HG03439 (cell line): Measurements from ENCODE around the gene PTPRT.

Source experiments
- ATAC-seq: cut with Tn5 transposase; IDR thresholded peaks from one replicate; pipeline ENCODE4 v1.9.1; 2021; ENCODE audit warnings: mild to moderate bottlenecking, moderate library complexity; ENCODE audit not compliant: unreplicated experiment

PTPRT gene

DNA sequence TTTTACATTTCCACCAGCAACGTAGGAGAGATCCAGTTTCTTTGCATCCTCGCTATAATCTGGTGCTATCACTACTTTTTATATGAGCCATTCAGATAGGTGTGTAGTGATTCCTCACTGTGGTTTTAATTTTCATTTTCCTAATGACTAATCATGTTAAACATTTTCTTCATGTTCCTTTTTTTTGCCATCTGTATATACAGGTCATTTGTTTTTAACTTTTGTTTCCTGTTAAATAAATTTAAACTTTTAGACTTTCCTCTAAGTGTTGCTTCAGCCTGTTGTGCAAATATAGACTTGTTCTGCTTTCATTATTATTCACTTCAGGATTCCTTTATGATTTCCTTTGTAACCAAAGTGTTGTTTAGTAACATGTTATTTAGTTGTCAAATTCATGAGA, 697.4 kb downstream of the PTPRT start:
- no peak for ATAC-seq

DNA sequence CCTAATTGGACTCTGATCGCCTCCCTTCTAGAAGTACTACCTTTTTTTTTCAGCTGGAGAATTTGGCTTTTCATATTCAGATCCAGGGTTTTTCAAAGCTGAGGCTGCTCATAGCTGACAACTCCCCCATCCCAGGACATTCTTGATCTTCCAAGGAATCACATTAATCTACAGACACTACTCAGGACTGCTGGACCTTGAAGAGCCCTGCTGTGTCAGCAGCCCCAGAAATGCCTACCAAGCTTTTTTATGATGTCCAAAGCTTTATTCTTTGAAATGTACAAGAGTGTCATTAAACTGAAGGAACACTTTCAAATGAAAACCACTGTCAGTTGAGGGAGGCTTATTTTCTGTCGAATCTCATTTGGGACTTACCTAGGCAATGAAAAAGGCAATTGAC, 704.1 kb downstream of the PTPRT start:
- no peak for ATAC-seq

DNA sequence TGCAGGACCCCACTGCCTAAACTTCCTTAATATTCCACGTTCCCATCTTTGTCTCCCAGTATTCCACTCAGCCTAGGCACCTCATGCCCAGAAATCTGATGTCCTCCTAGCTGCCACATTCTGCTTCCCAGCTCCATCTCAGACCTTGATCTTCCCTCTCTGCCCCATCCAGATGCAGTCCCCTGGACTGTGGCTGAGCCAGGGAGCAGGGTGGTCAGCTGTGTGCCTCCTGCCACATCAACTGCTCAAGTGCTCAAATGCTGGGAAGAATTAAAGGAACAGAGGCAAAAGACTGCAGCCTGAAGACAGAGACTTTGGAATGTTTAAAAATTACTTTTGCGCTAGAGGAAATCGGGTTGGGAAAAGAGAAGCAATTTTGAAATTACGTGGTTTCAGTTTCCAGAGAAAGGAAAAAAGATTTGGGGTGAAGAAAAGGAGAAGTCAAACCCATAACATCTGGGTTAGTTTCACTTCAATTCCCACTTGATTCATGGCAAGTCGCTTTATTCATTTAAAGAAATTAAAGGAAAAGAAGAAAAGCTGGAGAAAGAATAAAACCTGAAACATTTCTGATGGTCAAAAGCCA, 704.8 kb downstream of the PTPRT start:
- ATAC-seq = no peak

DNA sequence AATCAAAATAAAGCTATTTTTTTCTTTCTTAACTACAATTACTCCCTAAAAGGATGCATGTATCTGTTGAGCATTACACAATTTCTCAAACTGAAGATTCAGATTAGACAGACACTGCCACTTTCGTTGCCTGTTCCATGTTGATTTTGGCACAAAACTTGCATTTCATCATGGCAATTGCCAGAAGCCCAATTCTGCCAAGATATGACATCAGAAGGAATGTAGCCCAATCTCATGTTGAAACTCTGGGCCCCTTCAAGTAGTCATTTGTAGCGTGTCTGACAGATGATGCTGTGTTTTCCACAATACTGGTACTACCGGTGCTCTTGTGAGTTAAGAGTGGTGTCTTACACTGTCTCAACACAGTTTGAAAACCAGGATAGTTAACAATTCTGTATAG, 705.4 kb downstream of the PTPRT start:
- no peak for ATAC-seq

DNA sequence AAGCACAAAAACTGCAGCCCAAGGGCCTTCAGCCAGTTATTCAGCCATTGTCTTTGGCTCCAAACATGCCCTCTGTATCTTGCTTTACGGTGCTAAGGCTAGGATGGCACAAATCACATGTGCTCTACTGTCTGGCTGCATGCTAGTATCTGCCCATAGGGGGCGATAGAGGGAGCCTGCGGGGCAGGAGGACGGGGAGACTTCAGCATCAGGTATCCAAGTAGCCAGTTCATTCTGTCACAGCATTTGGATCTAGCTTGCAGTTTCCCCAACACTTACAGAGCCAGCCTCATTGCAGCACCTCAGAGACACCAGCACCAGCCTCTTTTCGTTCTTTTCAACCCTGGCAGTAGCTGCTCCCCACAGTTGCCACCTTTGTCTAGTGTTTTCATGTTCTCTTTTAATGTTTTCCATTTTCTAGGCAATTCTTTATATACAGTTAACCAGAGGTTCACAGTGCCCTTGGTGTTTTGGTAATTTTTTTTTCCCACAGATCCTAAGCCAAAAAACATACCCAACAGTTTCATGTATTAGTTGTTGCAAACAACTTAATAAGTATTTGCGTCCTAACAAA, 705.9 kb downstream of the PTPRT start:
- ATAC-seq = no peak

DNA sequence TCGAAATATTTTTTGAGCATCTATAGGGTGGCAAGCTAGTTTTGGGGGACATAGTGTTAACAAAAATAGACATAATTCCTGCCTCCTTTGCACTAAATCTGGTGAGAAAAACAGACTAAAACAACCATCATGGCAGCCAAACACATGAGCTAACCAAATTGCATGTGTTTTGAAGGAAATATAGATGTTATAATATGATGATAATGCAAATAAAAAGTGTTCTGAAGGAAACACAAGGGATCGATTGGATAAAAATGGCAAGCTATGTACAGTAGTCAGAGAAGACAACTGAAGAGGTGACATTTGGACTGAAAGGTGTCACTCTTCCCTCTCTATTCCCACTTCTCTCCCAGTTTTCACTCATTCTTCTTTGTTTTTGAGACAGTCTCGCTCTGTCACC, 706.9 kb downstream of the PTPRT start:
- ATAC-seq = no peak

DNA sequence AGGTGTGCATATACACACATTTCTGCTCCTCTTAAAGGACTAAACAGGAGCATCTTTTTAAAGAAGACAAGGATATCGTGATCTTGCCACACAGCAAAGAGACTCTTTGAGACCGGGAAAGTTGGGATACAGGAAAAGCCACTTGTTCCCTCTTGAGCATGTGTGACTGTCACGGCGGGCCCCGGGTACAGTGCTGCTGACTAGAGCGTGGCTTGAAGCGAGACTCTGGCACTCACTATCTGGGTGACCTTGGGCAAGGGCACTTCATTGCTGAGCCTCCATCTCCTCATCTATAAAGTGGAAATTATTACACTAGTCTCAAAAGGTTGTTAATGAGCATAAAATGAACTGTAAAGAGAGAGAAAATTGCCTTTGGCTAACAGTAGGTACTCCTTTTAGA, 713.9 kb downstream of the PTPRT start:
- no peak for ATAC-seq

DNA sequence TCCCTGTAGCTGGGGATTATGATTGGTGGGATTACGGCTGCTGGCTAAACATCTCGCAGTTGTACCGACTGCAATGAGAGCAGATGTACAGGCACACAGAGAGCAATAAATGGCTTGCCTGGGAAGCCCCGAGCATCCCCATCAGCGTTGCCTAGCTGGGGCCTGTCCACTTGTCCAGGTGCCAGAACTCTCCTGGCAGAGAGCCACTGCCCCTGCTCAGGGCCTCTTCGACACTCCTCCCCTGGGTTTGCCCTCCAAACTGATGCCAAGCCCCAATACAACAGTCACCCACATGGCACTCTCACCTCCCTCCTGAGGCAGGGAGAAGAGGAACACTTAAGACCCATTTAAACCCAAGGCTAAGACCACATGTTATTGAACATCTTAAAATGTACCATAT, 715.1 kb downstream of the PTPRT start:
- no peak for ATAC-seq

DNA sequence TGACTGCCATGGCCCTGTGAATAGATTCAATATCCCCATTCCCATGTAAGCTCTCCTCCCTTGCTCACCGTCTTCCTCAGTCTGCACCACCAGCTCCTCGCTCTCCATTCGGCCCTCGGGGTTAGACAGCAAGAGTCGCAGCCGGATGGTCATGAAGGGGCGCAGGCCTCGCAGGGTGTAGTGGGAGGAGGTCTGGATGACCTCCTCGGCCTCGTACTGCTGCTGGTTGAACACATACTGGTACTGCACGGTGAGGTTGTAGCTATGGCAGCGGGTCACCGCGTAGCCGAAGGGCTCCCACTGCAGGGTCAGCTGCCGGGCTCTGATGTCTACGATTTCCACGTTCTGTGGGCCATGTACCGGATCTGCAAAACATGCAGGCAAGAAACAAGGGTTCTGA, 717.5 kb downstream of the PTPRT start:
- ATAC-seq = no peak

DNA sequence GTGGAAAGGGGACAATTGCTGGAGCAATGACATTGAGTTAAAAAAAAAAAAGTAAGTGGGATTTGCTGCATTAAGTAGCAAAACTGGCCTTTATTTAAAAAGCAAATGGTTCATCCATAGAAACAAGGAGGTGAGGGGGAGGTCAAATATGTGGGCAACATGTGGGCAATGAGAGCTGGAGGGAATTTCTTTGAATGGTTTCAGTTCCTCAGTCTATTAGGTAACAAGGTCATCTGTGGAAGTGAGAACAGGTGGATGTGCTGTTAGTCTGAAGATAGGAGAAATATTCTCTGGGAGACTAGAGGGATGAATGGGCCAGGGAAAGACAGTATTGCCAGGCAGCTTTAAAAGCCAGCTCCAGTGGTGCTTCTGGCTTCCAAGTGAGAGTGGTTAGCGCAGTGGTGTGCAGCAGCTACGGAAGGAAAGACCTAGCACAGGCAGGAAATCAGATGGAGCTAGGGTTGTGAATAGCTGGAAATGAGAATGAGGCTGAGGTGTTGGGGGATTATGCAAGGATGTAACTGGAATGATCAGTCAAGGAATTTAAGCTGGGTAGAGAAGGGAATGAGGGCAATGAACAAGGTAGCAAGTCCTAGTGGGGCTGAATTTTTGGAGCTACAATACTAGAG, 727.6 kb downstream of the PTPRT start:
- no peak for ATAC-seq

DNA sequence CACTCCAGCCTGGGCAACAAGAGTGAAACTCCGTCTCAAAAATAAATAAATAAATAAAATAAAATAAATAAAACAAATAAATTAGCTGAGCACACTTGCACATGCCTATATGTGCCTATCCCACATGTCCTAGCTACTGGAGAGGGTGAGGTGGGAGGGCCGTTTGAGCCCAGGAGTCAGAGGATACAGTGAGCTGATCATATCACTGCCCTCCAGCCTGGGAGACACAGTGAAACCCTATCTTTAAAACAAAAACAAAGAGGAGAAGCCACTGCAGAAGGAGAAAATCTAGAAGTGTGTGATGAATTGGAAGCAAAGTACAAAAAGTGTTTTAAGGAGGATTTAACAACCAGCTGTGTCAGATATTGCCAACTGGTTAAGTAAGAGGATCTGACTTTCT, 728.4 kb downstream of the PTPRT start:
- ATAC-seq = no peak

DNA sequence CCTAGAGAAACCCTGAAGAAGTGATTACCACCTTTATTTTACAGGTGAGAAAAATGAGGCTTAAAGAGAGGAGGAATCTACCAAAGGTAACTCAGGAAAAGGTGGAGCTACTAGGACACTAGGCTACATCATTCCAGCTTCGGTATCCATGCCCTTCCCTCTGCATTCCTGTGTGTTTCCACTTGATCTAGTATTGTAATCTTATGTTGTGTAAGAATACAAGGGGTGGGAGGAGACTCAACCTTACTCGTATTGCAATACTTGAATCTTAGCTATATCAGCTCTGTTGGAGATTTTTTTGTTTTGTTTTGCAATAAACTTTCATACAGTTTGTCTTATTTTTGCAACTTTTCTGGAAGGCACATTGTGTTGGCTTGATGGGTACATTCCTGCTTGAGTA, 742.4 kb downstream of the PTPRT start:
- ATAC-seq = no peak

DNA sequence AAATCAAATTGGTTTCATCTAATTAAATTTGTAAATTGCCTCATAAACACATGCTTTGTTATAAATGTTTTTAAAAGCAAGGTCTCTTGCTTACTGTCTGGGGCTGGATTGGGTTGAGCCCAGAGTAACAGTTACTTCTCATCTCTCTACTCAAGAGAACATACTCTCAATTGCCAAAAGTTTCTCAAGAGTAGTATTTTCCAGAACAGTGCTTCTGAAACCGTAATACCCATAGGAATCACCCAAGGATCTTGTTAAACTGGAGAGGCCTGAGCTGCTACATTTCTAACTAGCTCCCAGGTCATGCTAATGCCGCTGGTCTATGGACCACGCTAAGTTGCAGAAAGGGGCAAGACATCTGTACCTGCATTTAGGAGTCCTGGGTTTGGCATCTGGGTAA, 744.9 kb downstream of the PTPRT start:
- ATAC-seq = no peak

DNA sequence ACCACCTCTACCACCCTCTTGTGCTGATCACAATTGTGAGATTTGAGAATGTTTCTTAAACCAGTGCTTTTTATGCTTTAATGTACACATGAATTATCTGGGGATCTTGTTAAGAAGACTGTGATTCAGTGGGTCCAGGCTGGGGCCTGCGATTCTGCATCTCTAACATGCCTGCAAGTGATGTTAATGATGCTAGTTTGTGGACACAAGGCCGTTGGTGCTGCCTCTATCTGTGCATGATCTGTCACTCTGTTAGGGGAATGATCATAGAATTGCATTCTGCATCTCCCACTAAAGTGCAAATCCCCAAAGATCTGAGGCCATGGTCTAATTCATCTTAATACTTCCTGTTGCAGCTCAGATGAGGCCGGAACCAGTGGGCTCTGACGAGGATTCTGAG, 746.5 kb downstream of the PTPRT start:
- no peak for ATAC-seq

DNA sequence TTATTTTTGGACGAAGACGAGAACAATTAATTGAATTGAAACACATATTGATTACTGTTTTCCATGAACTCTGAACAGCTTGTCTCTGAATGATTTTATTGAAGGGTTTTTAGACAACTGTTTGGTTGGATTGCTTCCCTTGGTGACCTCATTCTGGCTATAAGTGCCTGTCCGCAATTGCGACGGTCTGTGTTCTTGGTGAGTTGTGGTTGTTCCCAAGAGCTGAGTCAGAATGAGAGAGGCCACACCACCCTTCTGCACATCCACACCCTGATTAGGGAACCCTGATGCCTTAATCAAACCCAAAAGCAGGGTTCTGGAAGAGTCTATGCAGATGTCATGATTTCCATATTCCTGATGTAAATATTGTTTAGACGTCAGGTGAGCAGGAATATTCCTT, 747.0 kb downstream of the PTPRT start:
- ATAC-seq = no peak

DNA sequence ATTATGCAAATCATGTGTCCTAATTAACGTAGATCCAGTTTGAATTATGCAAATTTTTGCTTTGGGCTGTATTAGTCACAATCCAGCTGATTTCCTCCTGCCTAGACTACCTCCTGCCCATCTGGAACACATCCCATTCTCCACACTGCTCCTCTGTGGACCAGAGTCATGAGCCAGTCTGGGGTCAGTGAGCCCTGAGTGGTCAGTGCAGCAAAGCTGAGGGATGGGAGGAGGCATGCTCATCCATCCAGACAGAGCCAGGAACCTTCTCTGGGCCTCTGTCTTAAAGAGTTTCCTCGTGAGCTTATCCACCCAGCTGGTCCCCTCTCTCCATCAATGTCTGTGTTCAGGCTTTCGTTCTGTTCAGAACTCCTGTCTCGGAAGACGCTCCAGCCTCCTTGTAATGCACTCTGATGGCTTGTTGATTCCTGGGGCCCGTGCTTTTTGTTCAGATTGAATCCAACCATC, 747.8 kb downstream of the PTPRT start:
- ATAC-seq = no peak

DNA sequence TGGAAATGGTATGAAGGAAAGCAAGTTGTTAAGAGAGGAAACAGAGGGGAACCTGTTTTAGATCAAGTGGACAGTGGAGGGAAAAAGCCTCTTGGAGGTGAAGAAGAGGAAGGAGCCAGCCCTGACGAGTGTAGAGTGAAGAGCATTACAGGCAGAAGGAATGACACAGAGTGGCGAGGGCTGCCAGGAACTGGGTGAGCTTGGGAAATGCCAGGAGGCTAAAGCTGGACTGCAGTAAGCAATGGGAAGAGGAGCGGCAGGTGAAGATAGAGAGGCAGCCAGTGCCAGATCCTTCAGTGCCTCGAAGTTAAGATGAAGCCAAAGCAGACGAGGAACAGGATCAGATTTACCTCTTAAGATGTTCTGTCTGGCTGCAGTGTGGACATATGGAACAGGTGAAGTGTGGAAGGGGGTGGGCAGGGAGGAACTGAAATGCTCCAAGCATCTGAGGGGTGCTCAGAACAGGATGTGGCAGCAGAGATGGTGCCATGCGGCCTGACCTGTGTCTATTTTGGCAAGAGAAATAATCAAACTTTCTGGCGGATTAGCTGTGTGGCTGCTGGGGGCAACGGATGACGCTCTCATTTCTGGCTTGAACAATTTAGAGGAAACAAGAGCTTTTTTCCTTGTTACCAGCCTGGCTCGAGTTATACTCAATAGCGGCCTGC, 748.4 kb downstream of the PTPRT start:
- no peak for ATAC-seq

DNA sequence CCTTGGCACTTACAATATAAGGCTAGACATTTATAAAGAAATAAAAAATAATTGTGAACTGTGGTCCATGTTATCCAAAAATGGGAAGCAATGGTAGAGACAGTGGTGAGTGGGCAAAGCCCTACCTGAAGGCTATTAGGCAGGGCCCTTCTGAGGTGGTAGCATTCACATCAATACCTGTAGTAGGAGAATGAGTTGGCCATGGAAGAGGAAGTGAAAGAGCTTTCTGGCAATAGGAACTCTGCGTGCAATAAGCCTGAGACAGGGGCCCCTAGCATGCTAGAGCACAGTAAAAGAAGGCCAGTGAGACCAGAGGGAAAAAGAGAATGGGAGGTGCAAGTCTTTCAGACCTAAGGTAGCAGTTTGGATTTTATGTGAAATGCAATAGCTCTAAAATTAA, 754.5 kb downstream of the PTPRT start:
- no peak for ATAC-seq

DNA sequence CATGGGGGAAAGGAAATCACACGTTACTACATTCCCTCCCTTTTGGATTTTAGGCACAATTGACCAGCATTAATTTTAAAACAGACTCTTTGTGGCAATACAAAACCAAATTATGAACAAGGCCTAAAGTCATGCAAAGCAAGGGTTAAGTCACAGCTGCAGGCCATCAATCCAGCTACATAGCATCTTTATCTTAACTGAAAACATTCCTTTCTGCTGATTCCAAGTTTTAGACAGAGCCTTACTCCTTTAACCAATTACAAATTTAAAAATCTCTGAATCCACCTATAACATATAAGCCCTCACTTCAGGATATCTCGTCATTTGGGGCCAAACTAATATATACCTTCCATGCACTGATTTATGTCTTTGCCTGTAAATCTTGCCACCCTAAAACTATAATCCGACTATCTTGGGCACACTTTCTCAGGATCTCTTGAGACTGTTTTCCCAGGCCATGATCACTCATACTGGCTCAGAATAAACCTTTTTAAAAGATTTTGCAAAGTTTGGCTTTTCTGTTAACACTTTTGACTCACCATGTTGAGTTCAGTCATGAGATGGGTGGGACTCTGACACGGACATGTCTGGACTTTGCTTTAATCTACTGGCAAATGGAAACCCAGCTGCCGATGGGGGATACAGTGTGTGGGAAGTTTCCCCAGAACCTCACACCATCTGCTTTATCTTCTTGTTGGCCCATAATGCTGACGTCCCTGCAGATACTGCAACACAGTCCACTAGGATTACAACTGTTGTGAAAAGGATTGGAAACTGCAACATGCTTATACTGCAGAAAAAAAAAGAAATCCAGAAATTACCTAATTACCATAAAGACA, 757.0 kb downstream of the PTPRT start:
- ATAC-seq = no peak

DNA sequence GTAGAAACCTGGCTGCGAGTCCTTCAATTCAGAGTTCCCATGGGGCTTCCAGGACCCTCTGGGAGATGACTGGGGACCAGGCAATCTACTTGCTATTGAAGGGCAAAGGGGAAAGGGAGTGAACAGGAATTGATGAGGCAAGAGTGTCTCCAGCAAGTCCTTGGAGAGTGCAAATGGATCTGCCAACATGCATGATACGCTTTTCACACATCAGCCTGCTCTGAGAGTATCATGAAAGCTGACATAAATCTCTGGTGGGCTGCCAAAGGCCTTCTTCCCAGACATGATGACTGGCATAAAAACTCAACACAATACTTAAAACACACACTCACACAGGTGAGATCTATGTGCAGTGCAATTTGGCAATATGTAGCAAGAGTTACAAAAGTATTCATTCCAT, 759.1 kb downstream of the PTPRT start:
- no peak for ATAC-seq

DNA sequence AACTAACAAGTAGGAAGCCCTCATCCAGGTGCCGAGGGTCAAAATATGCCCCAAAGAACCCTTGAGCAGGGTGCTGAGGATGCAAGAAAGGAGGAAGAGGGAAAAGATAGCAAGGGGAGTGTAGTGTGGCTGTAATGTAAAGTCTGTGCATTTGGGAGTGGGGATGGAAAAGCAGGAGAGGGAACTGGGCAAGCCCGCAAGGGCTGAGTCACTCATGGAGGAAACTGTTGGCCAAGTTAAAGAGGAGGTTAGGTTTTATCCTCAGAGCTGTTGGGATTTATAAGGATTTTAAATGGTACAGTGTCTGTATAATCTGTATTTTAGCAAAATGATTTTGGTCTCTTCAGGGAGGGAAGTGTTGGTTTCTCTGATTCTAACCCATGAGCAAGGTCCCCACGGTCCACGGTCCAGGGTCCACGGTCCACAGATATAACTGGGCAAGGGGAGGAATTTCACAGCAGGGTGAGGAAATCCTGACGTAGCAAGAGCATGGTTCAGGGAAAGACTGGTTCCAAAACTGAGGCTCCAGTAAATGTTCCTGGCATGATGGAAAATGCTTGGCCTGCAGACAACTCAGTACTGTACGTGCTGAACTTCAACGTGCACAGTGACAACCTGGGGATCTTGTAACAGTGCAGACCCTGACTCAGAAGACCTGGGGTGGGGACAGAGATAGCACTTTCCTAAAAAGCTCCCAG, 759.8 kb downstream of the PTPRT start:
- no peak for ATAC-seq
